ENCODE results near the gene CSMD2.

GRCh38 chr1:33602271-33602670 lies 562.8 kb downstream of the CSMD2 start:
- no peak for TF ChIP-seq EZH2 (IDR thresholded peaks at IDR 0.05; ENCODE audit: borderline replicate concordance, low read depth, low read length, poor library complexity, severe bottlenecking)
- TF ChIP-seq, protein P1, sequence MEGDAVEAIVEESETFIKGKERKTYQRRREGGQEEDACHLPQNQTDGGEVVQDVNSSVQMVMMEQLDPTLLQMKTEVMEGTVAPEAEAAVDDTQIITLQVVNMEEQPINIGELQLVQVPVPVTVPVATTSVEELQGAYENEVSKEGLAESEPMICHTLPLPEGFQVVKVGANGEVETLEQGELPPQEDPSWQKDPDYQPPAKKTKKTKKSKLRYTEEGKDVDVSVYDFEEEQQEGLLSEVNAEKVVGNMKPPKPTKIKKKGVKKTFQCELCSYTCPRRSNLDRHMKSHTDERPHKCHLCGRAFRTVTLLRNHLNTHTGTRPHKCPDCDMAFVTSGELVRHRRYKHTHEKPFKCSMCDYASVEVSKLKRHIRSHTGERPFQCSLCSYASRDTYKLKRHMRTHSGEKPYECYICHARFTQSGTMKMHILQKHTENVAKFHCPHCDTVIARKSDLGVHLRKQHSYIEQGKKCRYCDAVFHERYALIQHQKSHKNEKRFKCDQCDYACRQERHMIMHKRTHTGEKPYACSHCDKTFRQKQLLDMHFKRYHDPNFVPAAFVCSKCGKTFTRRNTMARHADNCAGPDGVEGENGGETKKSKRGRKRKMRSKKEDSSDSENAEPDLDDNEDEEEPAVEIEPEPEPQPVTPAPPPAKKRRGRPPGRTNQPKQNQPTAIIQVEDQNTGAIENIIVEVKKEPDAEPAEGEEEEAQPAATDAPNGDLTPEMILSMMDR (conservative IDR thresholded peaks at IDR 0.05; ENCODE audit: low read depth, low read length): no peak
